ENCODE measurements around the gene CACNG4. TPM values are rescaled to one million over a fixed set of nuclear protein-coding genes. Genes with fewer than 3 reads are reported as not detected.

CACNG4 gene
- total RNA-seq, 1 experiment from 2014 or later, result 40.3 TPM

DNA sequence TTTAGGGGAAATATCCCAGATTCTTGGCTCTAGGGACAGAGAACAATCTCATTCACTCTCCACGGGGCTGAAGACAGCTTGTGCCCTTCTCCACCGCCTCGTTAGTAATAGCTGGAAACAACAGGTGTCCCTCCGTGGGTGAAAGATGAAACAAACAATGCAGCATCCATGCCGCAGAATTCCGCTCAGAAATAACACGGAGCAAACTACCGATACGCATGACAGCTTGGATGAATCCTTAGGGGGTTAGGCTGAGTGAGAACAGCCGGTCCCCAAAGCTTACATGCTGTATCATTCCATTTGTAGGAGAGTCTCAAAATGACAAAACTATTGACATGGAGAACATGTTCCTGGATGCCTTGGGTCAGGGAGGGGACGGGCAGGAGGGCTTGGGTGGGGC lies 50.5 kb downstream of the CACNG4 start:
- Histone ChIP-seq H3K4me3 (ENCODE audit: low read depth in 2 of 2, low read length in 2 of 2) (no peak overlapping the region), H3K27me3 (ENCODE audit: control insufficient read depth, insufficient read depth, low read length) (no peaks in the 10 kb centered on the region), H3K4me1 (ENCODE audit: control insufficient read depth, insufficient read depth, low read length) (no peaks in the 10 kb centered on the region), H3K36me3 (ENCODE audit: control insufficient read depth, insufficient read depth, low read length) (no peaks in the 10 kb centered on the region), H3K27ac (ENCODE audit: low read length) (no peak overlapping the region), H3K9me3 (ENCODE audit: control insufficient read depth, insufficient read depth, low read depth, low read length) (no peaks in the 10 kb centered on the region)
- TF ChIP-seq, protein P1, sequence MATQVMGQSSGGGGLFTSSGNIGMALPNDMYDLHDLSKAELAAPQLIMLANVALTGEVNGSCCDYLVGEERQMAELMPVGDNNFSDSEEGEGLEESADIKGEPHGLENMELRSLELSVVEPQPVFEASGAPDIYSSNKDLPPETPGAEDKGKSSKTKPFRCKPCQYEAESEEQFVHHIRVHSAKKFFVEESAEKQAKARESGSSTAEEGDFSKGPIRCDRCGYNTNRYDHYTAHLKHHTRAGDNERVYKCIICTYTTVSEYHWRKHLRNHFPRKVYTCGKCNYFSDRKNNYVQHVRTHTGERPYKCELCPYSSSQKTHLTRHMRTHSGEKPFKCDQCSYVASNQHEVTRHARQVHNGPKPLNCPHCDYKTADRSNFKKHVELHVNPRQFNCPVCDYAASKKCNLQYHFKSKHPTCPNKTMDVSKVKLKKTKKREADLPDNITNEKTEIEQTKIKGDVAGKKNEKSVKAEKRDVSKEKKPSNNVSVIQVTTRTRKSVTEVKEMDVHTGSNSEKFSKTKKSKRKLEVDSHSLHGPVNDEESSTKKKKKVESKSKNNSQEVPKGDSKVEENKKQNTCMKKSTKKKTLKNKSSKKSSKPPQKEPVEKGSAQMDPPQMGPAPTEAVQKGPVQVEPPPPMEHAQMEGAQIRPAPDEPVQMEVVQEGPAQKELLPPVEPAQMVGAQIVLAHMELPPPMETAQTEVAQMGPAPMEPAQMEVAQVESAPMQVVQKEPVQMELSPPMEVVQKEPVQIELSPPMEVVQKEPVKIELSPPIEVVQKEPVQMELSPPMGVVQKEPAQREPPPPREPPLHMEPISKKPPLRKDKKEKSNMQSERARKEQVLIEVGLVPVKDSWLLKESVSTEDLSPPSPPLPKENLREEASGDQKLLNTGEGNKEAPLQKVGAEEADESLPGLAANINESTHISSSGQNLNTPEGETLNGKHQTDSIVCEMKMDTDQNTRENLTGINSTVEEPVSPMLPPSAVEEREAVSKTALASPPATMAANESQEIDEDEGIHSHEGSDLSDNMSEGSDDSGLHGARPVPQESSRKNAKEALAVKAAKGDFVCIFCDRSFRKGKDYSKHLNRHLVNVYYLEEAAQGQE (IDR thresholded peaks at IDR 0.05; ENCODE audit: insufficient read depth in 1 of 2, low read depth in 2 of 2, low read length in 1 of 2), result no peak
- TF ChIP-seq, protein P2, sequence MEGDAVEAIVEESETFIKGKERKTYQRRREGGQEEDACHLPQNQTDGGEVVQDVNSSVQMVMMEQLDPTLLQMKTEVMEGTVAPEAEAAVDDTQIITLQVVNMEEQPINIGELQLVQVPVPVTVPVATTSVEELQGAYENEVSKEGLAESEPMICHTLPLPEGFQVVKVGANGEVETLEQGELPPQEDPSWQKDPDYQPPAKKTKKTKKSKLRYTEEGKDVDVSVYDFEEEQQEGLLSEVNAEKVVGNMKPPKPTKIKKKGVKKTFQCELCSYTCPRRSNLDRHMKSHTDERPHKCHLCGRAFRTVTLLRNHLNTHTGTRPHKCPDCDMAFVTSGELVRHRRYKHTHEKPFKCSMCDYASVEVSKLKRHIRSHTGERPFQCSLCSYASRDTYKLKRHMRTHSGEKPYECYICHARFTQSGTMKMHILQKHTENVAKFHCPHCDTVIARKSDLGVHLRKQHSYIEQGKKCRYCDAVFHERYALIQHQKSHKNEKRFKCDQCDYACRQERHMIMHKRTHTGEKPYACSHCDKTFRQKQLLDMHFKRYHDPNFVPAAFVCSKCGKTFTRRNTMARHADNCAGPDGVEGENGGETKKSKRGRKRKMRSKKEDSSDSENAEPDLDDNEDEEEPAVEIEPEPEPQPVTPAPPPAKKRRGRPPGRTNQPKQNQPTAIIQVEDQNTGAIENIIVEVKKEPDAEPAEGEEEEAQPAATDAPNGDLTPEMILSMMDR (IDR thresholded peaks at IDR 0.05), result no peak
- TF ChIP-seq SIN3A (IDR thresholded peaks at IDR 0.05; ENCODE audit: borderline replicate concordance, insufficient read depth, low read depth, low read length) (no peak), TCF7L2 (IDR thresholded peaks at IDR 0.05; ENCODE audit: low read depth, low read length) (no peak), POLR2AphosphoS5 (IDR thresholded peaks at IDR 0.05; ENCODE audit: low read depth, low read length) (no peak)
- CTCF ChIA-PET, result no interaction called here
- POLR2A ChIA-PET, result no interaction called here
- DNase-seq (ENCODE audit: low read depth, low spot score) (no peak), ATAC-seq (no peak)
- intact Hi-C loops (cut with micrococcal nuclease; ENCODE audit: unreplicated experiment) (no loop called here), in situ Hi-C loops (cut with HindIII; ENCODE audit: low pct_unique_long_range_greater_than_20kb, low sequenced_read_pairs) (no loop called here)
- no TSS peak for BruUV-seq (replicated peaks)

DNA sequence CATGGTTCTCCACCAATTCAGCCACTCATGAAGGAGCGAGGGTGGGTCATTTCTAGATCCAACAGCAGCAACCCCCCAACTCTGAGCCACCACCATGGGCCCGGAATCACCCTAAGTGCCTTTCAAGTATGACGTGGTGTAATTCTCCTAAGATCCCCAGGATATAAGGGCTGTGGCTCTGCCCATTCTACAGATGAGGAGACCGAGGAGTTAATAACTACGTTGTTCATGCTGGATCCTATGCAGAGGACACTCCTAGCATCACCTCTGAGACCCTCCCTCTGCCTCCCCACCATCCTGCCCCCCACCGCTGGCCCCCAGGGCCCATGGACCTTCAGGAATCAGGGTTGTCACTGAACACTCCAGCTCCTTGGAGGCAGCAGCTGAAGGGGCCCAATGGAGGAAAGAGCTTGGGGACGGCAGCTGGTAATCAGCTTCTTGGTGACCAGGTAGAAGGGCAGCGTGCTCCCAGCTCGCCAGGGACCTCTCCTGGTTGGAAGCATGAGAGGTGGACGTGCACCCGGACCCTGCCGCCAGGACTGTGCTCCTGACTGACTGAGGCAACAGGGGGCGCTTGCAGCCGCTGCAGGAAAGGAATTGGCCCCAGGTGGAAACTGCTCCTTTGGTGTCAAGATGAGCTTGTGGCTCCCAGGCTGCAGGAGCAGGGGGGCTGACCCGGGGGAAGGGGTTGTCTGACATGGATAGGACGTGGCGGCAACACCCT lies 51.7 kb downstream of the CACNG4 start:
- TF ChIP-seq, protein P1 (IDR thresholded peaks at IDR 0.05; ENCODE audit: insufficient read depth in 1 of 2, low read depth in 2 of 2, low read length in 1 of 2), result no peak
- TF ChIP-seq TCF7L2 (IDR thresholded peaks at IDR 0.05; ENCODE audit: low read depth, low read length) (no peak), SIN3A (IDR thresholded peaks at IDR 0.05; ENCODE audit: borderline replicate concordance, insufficient read depth, low read depth, low read length) (no peak), POLR2AphosphoS5 (IDR thresholded peaks at IDR 0.05; ENCODE audit: low read depth, low read length) (no peak)
- TF ChIP-seq, protein P2 (IDR thresholded peaks at IDR 0.05), result no peak
- CTCF ChIA-PET, result no interaction called here

More for the DNA sequence above, 51.7 kb downstream of the CACNG4 start:
- no peaks in the 10 kb centered on the region for H3K36me3 ChIP-seq (ENCODE audit: control insufficient read depth, insufficient read depth, low read length)
- DNase-seq (ENCODE audit: low read depth, low spot score) (no peak), ATAC-seq (no peak)
- in situ Hi-C loops (cut with HindIII; ENCODE audit: low pct_unique_long_range_greater_than_20kb, low sequenced_read_pairs), result no loop called here
- H3K4me3 ChIP-seq (ENCODE audit: low read depth in 2 of 2, low read length in 2 of 2), result no peak overlapping the region
- no peaks in the 10 kb centered on the region for H3K9me3 ChIP-seq (ENCODE audit: control insufficient read depth, insufficient read depth, low read depth, low read length)
- POLR2A ChIA-PET, result no interaction called here
- H3K4me1 ChIP-seq (ENCODE audit: control insufficient read depth, insufficient read depth, low read length), result no peaks in the 10 kb centered on the region
- BruUV-seq (replicated peaks), result no TSS peak
- intact Hi-C loops (cut with micrococcal nuclease; ENCODE audit: unreplicated experiment), result no loop called here
- H3K27me3 ChIP-seq (ENCODE audit: control insufficient read depth, insufficient read depth, low read length), result no peaks in the 10 kb centered on the region
- no peak overlapping the region for H3K27ac ChIP-seq (ENCODE audit: low read length)

Measured in Panc1 (cell line).